NCI-H1694 (cell line): ENCODE data around the gene PEMT.

Source experiments
- DNase-seq: peaks from one replicate; lab custom pipeline; 2025; lab: John Stamatoyannopoulos, UW

Gene PEMT

DNA sequence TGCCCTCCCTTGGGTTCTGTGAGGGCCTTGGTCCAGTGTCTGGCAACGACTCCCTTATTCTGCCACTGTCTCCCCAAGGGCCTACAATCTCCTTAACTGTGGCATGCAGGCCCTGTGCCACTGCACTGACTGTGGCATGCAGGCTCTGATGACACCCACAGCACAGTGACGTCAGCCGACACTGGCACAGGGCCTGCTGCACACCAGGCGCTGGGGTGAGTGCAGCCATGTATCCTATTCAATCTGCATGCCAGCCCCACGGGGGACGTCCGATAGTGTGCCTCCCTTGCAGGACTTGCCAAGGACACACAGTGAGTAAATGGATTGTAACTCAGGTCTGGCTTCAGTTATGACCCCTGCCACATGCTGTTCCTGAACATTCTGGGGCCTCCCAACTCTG is 55.6 kb downstream of the PEMT start:
- DNase-seq: peak; percentile 9

DNA sequence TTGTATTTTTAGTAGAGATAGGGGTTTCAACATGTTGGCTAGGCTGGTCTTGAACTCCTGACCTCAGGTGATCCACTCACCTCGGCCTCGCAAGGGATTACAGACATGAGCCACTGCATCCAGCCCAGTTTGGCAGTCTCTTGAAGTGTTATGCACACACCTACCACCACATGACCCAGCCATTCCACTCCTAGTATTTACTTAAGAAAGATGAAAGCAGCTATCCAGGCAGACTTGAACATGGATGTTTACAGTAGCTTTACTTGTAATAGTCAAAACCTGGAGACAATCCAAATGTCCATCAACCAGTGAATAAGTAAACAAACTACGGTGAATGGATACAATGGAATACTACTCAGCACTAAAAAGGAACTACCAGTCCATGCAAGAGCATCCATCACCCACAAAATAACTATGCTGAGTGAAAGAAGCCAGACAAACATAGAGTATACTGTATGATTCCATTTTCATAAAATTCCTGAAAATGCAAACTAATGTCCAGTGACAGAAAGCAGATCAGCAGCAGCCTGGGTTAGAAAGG is 57.5 kb downstream of the PEMT start:
- no peak for DNase-seq

DNA sequence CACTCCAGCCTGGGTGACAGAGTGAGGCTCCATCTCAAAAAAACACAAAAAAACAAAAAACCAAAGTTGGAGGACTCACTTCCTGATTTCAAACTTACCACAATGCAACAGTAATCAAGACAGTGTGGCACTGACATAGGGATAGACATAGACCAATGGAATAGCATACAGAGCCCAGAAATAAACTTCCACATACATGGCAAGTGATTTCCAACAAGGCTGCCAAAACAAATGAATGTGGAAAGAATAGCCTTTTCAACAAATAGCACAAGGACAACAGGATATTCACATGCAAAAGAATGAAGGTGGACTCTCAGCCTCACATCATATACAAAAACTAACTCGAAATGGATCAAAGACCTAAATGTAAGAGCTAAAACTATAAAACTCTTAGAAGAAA is 58.5 kb downstream of the PEMT start:
- DNase-seq: no peak

- no peak for DNase-seq
These were observed 60.4 kb downstream of the PEMT start for GRCh38 chr17:17531156-17531555.

DNA sequence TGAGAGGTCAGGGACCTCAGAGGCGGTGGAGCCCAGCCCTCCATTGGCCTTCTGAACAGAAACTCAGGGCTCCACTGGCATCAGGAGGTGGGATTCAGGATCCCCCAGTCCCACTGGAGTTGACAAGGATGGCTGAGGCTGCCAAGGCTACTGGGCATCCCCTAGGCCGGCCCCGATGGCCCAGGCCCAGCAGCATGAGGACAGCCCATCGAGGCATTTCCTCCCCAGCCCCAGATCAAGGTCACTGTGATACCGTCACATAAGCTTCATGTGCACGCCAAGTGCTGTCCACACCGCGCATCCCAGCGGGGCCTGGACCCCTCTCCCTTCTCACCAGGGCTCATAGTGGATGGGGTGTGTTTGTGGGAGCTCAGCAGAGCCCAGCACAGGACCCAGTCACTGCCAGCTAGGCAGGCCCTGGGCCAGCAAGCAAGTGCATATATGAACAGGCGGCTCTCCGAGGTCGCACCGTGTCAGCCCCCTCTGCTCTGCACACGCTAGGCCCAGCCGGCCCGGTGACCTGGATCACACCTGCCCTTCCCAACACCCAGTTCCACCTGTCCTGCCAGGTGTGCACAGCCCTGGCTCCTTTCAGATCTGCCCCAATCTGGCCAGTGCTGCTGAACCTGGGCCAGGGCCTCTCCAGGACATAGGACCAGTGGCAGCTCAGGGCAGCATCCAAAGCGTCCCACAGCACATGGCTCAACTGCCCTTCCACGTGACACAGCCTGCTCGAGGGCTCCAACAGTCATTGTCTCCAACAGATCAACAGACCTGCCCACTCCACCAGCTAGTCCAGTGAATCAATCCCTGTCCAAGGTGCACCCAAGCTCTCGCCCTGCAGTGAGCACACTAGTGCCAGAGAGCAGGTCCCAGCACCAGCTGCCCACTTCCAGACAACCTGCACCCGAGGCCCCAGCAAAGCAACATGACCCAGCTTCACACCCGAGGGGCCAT is 62.5 kb downstream of the PEMT start:
- no peak for DNase-seq

DNA sequence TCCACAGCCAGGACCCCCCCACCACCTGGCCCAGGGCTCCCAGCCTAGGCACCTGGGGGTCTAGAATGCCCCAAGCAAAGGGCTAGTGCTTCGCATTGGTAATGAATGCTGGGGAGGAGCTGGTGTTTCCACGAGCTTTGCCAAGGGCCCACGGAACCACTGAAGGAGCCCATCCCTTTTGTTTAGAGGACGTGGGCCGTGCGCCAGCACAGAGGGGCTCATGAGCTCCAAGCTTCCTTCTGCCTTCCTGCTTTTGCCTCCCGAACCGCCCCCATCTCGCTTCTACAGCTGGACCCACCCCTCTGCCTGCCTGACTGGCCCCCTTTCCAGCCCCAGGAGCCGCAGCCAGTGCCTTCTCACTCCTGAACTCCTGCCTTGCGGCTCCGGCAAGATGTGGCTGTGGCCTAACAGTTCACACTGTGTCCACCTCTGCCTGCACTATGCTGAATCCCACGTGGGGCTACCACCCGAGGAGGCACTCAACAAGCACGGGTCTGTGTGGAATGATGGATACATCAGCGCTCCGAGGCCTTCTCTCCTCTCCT is 63.5 kb downstream of the PEMT start:
- DNase-seq: no peak

DNA sequence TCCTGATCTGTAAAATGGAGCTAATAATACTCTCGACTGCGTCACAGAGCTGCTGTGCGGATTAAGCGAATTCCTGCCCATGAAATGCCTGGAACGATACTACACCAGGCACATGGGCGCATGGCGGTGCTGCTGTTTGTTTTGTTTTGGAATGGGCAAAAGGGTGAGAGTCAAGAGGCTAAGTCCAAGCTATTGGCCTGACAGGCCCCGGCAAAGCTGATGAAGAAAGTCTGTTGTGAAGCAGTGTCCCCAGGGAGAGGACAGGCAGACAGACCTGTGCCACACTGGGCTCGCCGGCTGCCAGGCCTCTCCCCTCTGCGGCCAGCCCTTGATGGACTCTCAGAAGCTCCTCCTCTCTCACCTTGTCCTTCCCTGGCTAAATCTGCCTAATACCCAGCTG is 64.0 kb downstream of the PEMT start:
- DNase-seq: no peak

DNA sequence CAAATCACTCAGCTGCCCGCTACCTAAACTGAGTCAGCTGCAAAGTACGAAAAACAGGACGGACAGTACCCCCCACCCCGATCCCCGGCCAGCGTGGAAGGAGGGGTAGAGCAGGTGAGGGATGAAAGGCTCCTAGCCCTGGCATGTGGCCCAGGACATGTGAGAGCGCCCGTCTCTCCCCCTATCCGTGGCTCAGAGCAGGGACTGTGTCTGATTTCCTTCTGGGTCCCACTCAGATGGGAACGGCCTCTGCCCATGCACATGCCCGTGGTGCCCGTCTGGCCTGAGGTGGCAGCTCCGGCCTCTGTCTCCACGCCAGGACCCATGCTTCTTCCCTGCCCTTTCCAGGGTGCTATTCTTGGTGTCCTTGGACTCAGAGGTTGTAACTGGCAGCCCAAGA is 65.1 kb downstream of the PEMT start:
- DNase-seq: no peak

DNA sequence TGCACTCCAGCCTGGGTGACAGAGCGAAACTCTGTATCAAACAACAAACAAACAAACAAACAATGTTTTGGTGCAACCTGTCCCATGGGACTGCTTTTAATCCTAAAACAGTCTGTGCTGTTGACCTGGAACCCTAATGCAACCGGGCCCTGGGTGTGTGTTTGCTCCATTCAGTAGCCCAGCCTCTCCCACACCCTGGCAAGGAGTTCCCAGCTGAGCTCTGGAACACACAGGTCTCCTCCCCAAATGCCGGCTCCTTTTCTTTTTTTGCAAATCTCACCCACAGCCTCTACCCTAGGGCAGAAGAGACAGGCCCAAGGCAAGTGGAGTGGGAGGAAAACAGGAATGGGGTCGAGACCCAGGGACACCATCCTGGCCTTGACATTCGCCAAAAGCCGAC is 65.6 kb downstream of the PEMT start:
- DNase-seq: no peak

GRCh38 chr17:17525311-17525710 is 66.2 kb downstream of the PEMT start:
- DNase-seq: no peak

- DNase-seq: no peak
These were observed 67.6 kb downstream of the PEMT start for GRCh38 chr17:17523731-17524490.

DNA sequence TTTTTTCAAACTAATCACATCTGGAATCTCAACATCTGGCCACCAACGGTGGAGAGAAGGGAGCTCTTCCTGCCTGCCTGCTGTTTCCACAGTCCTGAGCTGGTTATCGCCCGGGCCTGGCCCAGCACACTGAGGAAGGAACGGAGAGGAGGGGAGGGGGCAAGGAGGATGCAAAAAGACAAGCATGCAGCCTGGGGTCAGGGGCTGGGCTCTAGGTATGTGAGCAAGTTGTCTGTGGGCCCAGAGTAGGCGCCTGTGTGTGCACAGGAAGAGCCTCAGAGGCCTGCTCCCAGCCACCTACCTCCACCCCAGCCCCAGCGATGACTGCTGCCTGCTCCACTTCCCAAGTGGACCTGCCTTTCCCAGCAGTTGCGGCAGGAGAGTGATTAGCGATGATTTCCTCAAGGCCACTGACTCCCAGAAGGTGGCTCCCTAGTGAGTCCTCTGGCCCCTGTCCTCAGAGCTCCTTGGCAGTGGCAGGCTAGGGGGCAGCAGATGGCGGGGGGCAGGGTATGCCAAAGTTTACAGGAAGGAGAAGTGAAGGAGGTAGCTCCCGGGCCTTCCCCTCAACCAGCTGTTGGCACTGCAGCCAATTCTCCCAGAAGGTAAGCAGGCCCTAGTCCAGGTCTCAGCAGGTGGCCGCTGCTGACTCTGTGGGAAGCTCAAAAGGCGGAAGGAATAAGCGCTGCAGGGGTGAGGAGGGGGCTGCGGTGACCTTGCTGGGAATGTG is 68.3 kb downstream of the PEMT start:
- DNase-seq: peak; percentile 56

GRCh38 chr17:17520599-17521232 is 70.8 kb downstream of the PEMT start:
- DNase-seq: no peak

DNA sequence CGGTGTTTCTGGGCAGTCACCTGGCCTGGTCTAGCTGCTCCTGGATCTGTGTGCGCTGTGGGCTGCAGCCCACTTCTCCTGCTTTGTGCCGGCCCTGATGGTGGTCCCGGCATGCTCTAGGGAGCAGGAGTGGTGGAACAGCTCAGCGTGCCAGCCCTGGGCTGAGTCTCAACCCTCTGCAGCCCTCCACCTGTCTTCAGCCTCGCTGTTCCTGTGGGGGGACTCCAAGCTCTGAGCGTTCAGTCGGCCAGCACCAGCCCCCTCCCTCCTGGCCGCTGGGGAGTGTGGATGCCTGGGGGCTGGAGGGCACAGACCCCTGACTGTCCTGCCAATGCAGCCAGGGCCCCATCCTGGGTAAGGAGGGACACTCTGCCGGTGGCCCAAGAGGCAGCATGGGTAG is 71.6 kb downstream of the PEMT start:
- DNase-seq: no peak

DNA sequence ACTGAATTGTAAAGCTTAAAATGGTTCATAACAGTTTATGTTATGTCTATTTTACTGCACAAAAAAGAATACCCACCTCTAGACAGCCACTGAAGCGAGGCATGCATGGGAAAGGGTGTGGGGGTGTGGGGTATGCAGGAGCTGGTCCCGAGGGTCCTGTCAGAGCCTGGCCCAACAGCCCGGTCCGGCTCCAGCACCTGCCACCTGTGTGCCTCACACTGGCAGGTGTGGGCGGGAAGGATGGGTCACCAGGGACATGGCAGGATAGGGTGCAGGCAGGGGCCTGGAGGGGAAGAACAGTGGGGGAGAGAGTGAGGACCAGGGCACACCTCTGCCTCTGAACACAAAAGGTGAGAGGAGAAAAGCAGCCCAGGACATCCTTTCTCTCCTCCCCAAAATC is 72.6 kb downstream of the PEMT start:
- DNase-seq: no peak

DNA sequence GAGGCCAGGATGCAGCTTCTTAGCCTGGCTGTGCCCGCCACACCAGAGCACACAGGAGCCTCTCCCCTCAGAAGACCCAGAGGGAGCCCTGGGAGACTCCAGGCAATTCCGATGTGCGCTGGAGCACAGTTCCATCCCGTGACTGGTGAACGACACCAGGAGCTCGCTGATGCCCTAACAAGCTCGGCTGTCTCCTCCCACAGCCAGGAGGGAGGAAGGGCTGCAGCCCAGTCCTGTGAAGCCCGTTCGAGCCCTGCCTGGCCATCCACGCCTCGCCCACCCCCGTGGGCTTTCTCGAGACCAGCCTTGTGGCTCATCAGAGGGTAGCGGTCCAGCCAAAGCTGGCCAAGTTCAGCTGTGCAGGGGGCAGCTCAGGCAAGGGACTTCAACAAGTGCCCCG is 73.5 kb downstream of the PEMT start:
- DNase-seq: no peak

- no peak for DNase-seq
These were observed 74.4 kb downstream of the PEMT start for GRCh38 chr17:17516941-17517720.

- DNase-seq: peak; percentile 56
These were observed 75.3 kb downstream of the PEMT start for GRCh38 chr17:17515934-17516930.
